ENCODE results near the gene PLAAT2. TPM values are rescaled to one million over a fixed set of nuclear protein-coding genes. Genes with fewer than 3 reads are reported as not detected.
"Not testable (repeated sequence)": the region's sequence is repeated elsewhere in the genome, so short reads cannot be mapped to it uniquely, and the experiment has no call there.

The PLAAT2 gene
- total RNA-seq, 2 donors from 2014 or later = 2.6 TPM; not detected in 1

- DNase-seq (ENCODE audit: low spot score) = no peak
- no peaks in the 10 kb centered on the region for H3K4me1 ChIP-seq (replicated peaks)
- no peak overlapping the region for H3K4me3 ChIP-seq
- H3K27ac ChIP-seq = no peak overlapping the region
- H3K27me3 ChIP-seq (replicated peaks; ENCODE audit: insufficient read depth) = no peaks in the 10 kb centered on the region
- intact Hi-C loops (cut with DNase I) = no loop called here
- 94% methylated on average over 18 of the region's 18 CpGs for WGBS
- no peaks in the 10 kb centered on the region for H3K9me3 ChIP-seq
- no peaks in the 10 kb centered on the region for H3K36me3 ChIP-seq
- TF ChIP-seq POLR2AphosphoS5 (IDR thresholded peaks at IDR 0.05) (no peak), CTCF (IDR thresholded peaks at IDR 0.05) (no peak), POLR2A (IDR thresholded peaks at IDR 0.05) (no peak)
These were observed 27.0 kb upstream of the PLAAT2 start for GRCh38 chr11:63590024-63590788.

- no peak for TF ChIP-seq POLR2A (IDR thresholded peaks at IDR 0.05)
- TF ChIP-seq CTCF (IDR thresholded peaks at IDR 0.05) = no peak
- TF ChIP-seq POLR2AphosphoS5 (IDR thresholded peaks at IDR 0.05) = no peak
- Histone ChIP-seq H3K27me3 (replicated peaks; ENCODE audit: insufficient read depth) (no peaks in the 10 kb centered on the region), H3K9me3 (no peaks in the 10 kb centered on the region), H3K27ac (no peak overlapping the region), H3K36me3 (no peaks in the 10 kb centered on the region), H3K4me1 (replicated peaks) (no peaks in the 10 kb centered on the region), H3K4me3 (no peak overlapping the region)
- intact Hi-C loops (cut with DNase I) = no loop called here
- 70% methylated on average over 3 of the region's 3 CpGs for WGBS
- DNase-seq (ENCODE audit: low spot score) = no peak
These were observed 25.8 kb upstream of the PLAAT2 start for GRCh38 chr11:63589000-63589399.

GRCh38 chr11:63586451-63587166 is 23.4 kb upstream of the PLAAT2 start:
- no peak for TF ChIP-seq CTCF (IDR thresholded peaks at IDR 0.05)
- no peak for TF ChIP-seq POLR2A (IDR thresholded peaks at IDR 0.05)
- no peak for TF ChIP-seq POLR2AphosphoS5 (IDR thresholded peaks at IDR 0.05)
- H3K9me3 ChIP-seq = no peaks in the 10 kb centered on the region
- intact Hi-C loops (cut with DNase I) = no loop called here
- H3K27me3 ChIP-seq (replicated peaks; ENCODE audit: insufficient read depth) = no peaks in the 10 kb centered on the region
- no peaks in the 10 kb centered on the region for H3K4me1 ChIP-seq (replicated peaks)
- H3K4me3 ChIP-seq = no peak overlapping the region
- H3K36me3 ChIP-seq = no peaks in the 10 kb centered on the region
- no peak for DNase-seq (ENCODE audit: low spot score)
- WGBS = 82% methylated on average over 6 of the region's 6 CpGs
- no peak overlapping the region for H3K27ac ChIP-seq

- TF ChIP-seq POLR2AphosphoS5 (IDR thresholded peaks at IDR 0.05) = peak; percentile 41
- no peak for TF ChIP-seq POLR2A (IDR thresholded peaks at IDR 0.05)
- no peak for TF ChIP-seq CTCF (IDR thresholded peaks at IDR 0.05)
- no peak overlapping the region for H3K27ac ChIP-seq
These were observed 20.1 kb upstream of the PLAAT2 start for GRCh38 chr11:63583357-63583677.

GRCh38 chr11:63581224-63581623 is 18.0 kb upstream of the PLAAT2 start:
- H3K4me1 ChIP-seq (replicated peaks); H3K4me3 ChIP-seq; H3K27ac ChIP-seq; DNase-seq (ENCODE audit: low spot score); H3K9me3 ChIP-seq; H3K36me3 ChIP-seq; H3K27me3 ChIP-seq (replicated peaks; ENCODE audit: insufficient read depth); intact Hi-C loops (cut with DNase I): not testable (repeated sequence)
- 66% methylated on average over 7 of the region's 7 CpGs for WGBS

More at GRCh38 chr11:63583357-63583677, 20.1 kb upstream of the PLAAT2 start:
- Histone ChIP-seq H3K36me3 (no peaks in the 10 kb centered on the region), H3K27me3 (replicated peaks; ENCODE audit: insufficient read depth) (no peaks in the 10 kb centered on the region), H3K4me1 (replicated peaks) (no peaks in the 10 kb centered on the region), H3K9me3 (no peaks in the 10 kb centered on the region), H3K4me3 (no peak overlapping the region)
- DNase-seq (ENCODE audit: low spot score) = no peak
- intact Hi-C loops (cut with DNase I) = no loop called here

GRCh38 chr11:63578882-63579281 is 15.7 kb upstream of the PLAAT2 start:
- WGBS = 92% methylated on average over 3 of the region's 3 CpGs
- H3K27me3 ChIP-seq (replicated peaks; ENCODE audit: insufficient read depth); intact Hi-C loops (cut with DNase I): not testable (repeated sequence)

More at GRCh38 chr11:63578882-63579281, 15.7 kb upstream of the PLAAT2 start:
- not testable (repeated sequence) for DNase-seq (ENCODE audit: low spot score); H3K4me1 ChIP-seq (replicated peaks); H3K4me3 ChIP-seq; H3K9me3 ChIP-seq; H3K36me3 ChIP-seq; H3K27ac ChIP-seq

All from prostate gland (tissue), 2 donors.